ENCODE results near the gene CNNM2.

The CNNM2 gene

DNA sequence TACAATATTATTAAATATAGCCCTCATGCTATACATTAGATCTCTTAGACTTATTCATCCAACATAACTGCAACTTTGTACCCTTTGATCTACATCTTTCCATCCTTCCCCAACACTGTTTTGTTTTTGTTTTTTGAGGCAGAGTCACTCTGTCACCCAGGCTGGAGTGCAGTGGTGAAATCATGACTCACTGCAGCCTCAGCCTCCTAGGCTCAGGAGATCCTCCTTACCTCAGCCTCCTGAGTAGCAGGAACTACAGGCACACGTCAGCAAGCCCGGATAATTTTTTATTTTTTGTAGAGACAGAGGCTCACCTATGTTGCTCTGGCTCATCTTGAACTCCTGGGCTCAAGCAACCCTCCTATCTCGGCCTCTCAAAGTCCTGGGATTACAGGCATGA, 221.7 kb downstream of the CNNM2 start:
- TF ChIP-seq, protein P1, sequence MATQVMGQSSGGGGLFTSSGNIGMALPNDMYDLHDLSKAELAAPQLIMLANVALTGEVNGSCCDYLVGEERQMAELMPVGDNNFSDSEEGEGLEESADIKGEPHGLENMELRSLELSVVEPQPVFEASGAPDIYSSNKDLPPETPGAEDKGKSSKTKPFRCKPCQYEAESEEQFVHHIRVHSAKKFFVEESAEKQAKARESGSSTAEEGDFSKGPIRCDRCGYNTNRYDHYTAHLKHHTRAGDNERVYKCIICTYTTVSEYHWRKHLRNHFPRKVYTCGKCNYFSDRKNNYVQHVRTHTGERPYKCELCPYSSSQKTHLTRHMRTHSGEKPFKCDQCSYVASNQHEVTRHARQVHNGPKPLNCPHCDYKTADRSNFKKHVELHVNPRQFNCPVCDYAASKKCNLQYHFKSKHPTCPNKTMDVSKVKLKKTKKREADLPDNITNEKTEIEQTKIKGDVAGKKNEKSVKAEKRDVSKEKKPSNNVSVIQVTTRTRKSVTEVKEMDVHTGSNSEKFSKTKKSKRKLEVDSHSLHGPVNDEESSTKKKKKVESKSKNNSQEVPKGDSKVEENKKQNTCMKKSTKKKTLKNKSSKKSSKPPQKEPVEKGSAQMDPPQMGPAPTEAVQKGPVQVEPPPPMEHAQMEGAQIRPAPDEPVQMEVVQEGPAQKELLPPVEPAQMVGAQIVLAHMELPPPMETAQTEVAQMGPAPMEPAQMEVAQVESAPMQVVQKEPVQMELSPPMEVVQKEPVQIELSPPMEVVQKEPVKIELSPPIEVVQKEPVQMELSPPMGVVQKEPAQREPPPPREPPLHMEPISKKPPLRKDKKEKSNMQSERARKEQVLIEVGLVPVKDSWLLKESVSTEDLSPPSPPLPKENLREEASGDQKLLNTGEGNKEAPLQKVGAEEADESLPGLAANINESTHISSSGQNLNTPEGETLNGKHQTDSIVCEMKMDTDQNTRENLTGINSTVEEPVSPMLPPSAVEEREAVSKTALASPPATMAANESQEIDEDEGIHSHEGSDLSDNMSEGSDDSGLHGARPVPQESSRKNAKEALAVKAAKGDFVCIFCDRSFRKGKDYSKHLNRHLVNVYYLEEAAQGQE (IDR thresholded peaks at IDR 0.05; ENCODE audit: insufficient read depth in 1 of 2, low read depth in 2 of 2, low read length in 2 of 2) = no peak

All from PFSK-1 (cell line).